GM19467 (cell line): ENCODE measurements around the gene AGAP2.

ENCODE experiments used
- ATAC-seq: cut with Tn5 transposase; IDR thresholded peaks from one replicate; pipeline ENCODE4 v1.9.1; 2021; ENCODE audit warnings: mild to moderate bottlenecking, moderate library complexity; ENCODE audit not compliant: unreplicated experiment

The AGAP2 gene

GRCh38 chr12:57767876-57768275 is 29.3 kb upstream of the AGAP2 start:
- ATAC-seq = no peak

- no peak for ATAC-seq
Measured at GRCh38 chr12:57767305-57767698, 28.8 kb upstream of the AGAP2 start.

GRCh38 chr12:57766464-57767304 is 28.1 kb upstream of the AGAP2 start, which contains the start of gene CYP27B1:
TSS of gene CYP27B1 (minus strand) at chr12:57767078. CDS start at chr12:57767041, 37 bp downstream.
- no peak for ATAC-seq

GRCh38 chr12:57765698-57766463 is 27.3 kb upstream of the AGAP2 start:
- no peak for ATAC-seq

GRCh38 chr12:57765003-57765697 is 26.6 kb upstream of the AGAP2 start:
- peak; percentile 39 for ATAC-seq

GRCh38 chr12:57764662-57765002 is 26.1 kb upstream of the AGAP2 start:
- ATAC-seq = no peak

- ATAC-seq = no peak
Measured at GRCh38 chr12:57763881-57764661, 25.5 kb upstream of the AGAP2 start.

GRCh38 chr12:57762463-57762862 is 23.9 kb upstream of the AGAP2 start:
- ATAC-seq = no peak

GRCh38 chr12:57761391-57761998 is 23.0 kb upstream of the AGAP2 start:
- ATAC-seq = no peak

- no peak for ATAC-seq
Measured at GRCh38 chr12:57760347-57760982, 21.9 kb upstream of the AGAP2 start.

- no peak for ATAC-seq
Measured at GRCh38 chr12:57759360-57759980, 20.9 kb upstream of the AGAP2 start.

- ATAC-seq = no peak
Measured at GRCh38 chr12:57758552-57759359, 20.2 kb upstream of the AGAP2 start.

- no peak for ATAC-seq
Measured at GRCh38 chr12:57757771-57758170, 19.2 kb upstream of the AGAP2 start.

GRCh38 chr12:57756406-57757341 is 18.1 kb upstream of the AGAP2 start:
- no peak for ATAC-seq

- no peak for ATAC-seq
Measured at GRCh38 chr12:57755454-57756372, 17.2 kb upstream of the AGAP2 start.

GRCh38 chr12:57755194-57755453 is 16.6 kb upstream of the AGAP2 start:
- ATAC-seq = no peak
